Upper lobe of left lung (tissue), 4 donors: Measurements from ENCODE around the gene METAP1.

ENCODE experiments used
- EP300 ChIP-seq, 4 donors: sonication (generic); formaldehyde crosslinking; IDR thresholded peaks; one replicate each; pipeline ENCODE4 v1.5.1; 2017; ENCODE audit warnings: antibody characterized with exemption in 4 of 4, control low read depth in 2 of 4
- POLR2A ChIP-seq, 4 donors: fragments of 450-650 bp; IDR thresholded peaks; one replicate each; pipeline ENCODE4 v1.5.1; 2016 to 2017; ENCODE audit warnings: antibody characterized with exemption in 4 of 4, mild to moderate bottlenecking in 2 of 4
- POLR2AphosphoS5 ChIP-seq, 2 donors: sonication (generic); formaldehyde crosslinking; IDR thresholded peaks; one replicate each; pipeline ENCODE4 v1.5.1; 2017; ENCODE audit warnings: antibody characterized with exemption in 2 of 2
- TF ChIP-seq, protein P1 (sequence below), 6 experiments: fragments of 450-650 bp in 4 of 6; fragments of 200-600 bp in 2 of 6; sonication (generic) in 2 of 6; IDR thresholded peaks; one replicate each; pipeline ENCODE4 v1.5.1; 2016 to 2019; ENCODE audit warnings: antibody characterized with exemption in 6 of 6

DNA sequence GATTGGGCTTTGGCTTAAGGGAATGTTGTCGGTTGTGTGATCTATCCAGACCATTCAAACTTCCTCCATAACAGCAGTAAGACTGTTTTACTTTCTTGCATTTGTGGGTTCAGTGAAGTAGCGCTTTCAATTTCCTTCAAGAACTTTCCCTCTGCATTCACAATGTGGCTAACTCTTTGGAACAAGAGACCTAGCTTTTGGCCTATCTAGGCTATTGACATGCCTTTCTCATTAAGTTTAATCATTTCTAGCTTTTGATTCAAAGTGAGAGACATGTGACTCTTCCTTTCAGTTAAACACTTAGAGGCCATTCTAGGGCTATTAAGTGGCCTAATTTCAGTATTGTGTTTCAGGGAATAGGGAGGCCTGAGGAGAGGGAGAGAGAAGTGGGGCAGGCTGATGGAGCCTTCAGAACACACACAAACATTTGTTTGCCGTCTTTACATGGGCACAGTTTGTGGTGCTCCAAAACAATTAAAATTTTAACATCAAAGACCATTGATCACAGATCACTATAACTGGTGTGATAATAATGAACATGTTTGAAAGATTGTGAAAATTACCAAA is 59.0 kb downstream of the METAP1 start:
- TF ChIP-seq, protein P1, sequence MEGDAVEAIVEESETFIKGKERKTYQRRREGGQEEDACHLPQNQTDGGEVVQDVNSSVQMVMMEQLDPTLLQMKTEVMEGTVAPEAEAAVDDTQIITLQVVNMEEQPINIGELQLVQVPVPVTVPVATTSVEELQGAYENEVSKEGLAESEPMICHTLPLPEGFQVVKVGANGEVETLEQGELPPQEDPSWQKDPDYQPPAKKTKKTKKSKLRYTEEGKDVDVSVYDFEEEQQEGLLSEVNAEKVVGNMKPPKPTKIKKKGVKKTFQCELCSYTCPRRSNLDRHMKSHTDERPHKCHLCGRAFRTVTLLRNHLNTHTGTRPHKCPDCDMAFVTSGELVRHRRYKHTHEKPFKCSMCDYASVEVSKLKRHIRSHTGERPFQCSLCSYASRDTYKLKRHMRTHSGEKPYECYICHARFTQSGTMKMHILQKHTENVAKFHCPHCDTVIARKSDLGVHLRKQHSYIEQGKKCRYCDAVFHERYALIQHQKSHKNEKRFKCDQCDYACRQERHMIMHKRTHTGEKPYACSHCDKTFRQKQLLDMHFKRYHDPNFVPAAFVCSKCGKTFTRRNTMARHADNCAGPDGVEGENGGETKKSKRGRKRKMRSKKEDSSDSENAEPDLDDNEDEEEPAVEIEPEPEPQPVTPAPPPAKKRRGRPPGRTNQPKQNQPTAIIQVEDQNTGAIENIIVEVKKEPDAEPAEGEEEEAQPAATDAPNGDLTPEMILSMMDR (IDR thresholded peaks at IDR 0.05): no peak
- TF ChIP-seq EP300 (IDR thresholded peaks at IDR 0.05): no peak
- TF ChIP-seq POLR2A (IDR thresholded peaks at IDR 0.05): no peak
- no peak for TF ChIP-seq POLR2AphosphoS5 (IDR thresholded peaks at IDR 0.05)
